HG03432 (cell line): ENCODE results near the gene CPSF2.

Source experiments
- ATAC-seq: cut with Tn5 transposase; IDR thresholded peaks from one replicate; pipeline ENCODE4 v1.9.1; 2021; ENCODE audit warnings: mild to moderate bottlenecking, moderate library complexity; ENCODE audit not compliant: unreplicated experiment

Gene CPSF2

GRCh38 chr14:92121670-92122350 is at the start of gene CPSF2, which contains the start of gene NDUFB1:
CPSF2 (plus strand) TSS chr14:92121969; CDS start chr14:92130985, 9,016 bp downstream.
NDUFB1 (minus strand) TSS chr14:92121706; CDS start chr14:92117637, 4,069 bp downstream.
- peak; percentile 92 for ATAC-seq

GRCh38 chr14:92074555-92074954 is 47.2 kb upstream of the CPSF2 start:
- no peak for ATAC-seq

GRCh38 chr14:92088494-92088893 is 33.3 kb upstream of the CPSF2 start:
- no peak for ATAC-seq

GRCh38 chr14:92093320-92093719 is 28.4 kb upstream of the CPSF2 start:
- ATAC-seq, result no peak

- ATAC-seq, result no peak
Measured at GRCh38 chr14:92099802-92100201, 22.0 kb upstream of the CPSF2 start.

GRCh38 chr14:92103363-92103989 is 18.3 kb upstream of the CPSF2 start:
- no peak for ATAC-seq

GRCh38 chr14:92105073-92105892 is 16.5 kb upstream of the CPSF2 start:
- ATAC-seq, result no peak

GRCh38 chr14:92105893-92106142 is 16.0 kb upstream of the CPSF2 start:
- peak; percentile 15 for ATAC-seq

GRCh38 chr14:92106143-92106926 is 15.4 kb upstream of the CPSF2 start, which contains the start of gene ATXN3:
ATXN3 (minus strand) TSS chr14:92106582; CDS start chr14:92106552, 30 bp downstream.
- ATAC-seq, result peak; percentile 83

- no peak for ATAC-seq
Measured at GRCh38 chr14:92108345-92109254, 13.2 kb upstream of the CPSF2 start.

- no peak for ATAC-seq
Measured at GRCh38 chr14:92109490-92109889, 12.3 kb upstream of the CPSF2 start.

- ATAC-seq, result peak; percentile 24
Measured at GRCh38 chr14:92121207-92121669, 531 bp upstream of the CPSF2 start.

- no peak for ATAC-seq
Measured at GRCh38 chr14:92122351-92122677, 545 bp downstream of the CPSF2 start.

GRCh38 chr14:92122761-92123160 is 992 bp downstream of the CPSF2 start:
- no peak for ATAC-seq

- ATAC-seq, result no peak
Measured at GRCh38 chr14:92134456-92134855, 12.7 kb downstream of the CPSF2 start.

- no peak for ATAC-seq
Measured at GRCh38 chr14:92135269-92135668, 13.5 kb downstream of the CPSF2 start.

- ATAC-seq, result no peak
Measured at GRCh38 chr14:92143309-92143708, 21.5 kb downstream of the CPSF2 start.

- no peak for ATAC-seq
Measured at GRCh38 chr14:92143962-92144361, 22.2 kb downstream of the CPSF2 start.

- no peak for ATAC-seq
Measured at GRCh38 chr14:92144708-92145107, 22.9 kb downstream of the CPSF2 start.

GRCh38 chr14:92153581-92153980 is 31.8 kb downstream of the CPSF2 start:
- no peak for ATAC-seq
